Fibroblast of skin of left quadriceps (primary cell): ENCODE data around the gene OGG1.

ENCODE experiments used
- DNase-seq, 2 experiments: peaks; one replicate each; pipeline ENCODE4 v3.0.0-alpha.2; 2013; ENCODE audit warnings: low read depth in 2 of 2

The OGG1 gene

GRCh38 chr3:9727743-9728142 lies 22.0 kb upstream of the OGG1 start:
- DNase-seq, result no peak

GRCh38 chr3:9729419-9729818 lies 20.3 kb upstream of the OGG1 start:
- no peak for DNase-seq

- DNase-seq, result no peak
Measured at GRCh38 chr3:9730657-9731205, 19.0 kb upstream of the OGG1 start.

GRCh38 chr3:9731206-9732079 lies 18.3 kb upstream of the OGG1 start, which contains the start of gene BRPF1:
Gene BRPF1, plus strand, starts transcription at chr3:9731735. Its CDS starts 2,406 bp downstream, at chr3:9734141.
- peak; percentile 99 for DNase-seq

GRCh38 chr3:9732080-9732739 lies 17.5 kb upstream of the OGG1 start:
- DNase-seq, result no peak

GRCh38 chr3:9732740-9733115 lies 17.0 kb upstream of the OGG1 start:
- no peak for DNase-seq

GRCh38 chr3:9736831-9737230 lies 12.9 kb upstream of the OGG1 start:
- no peak for DNase-seq

GRCh38 chr3:9739181-9739580 lies 10.6 kb upstream of the OGG1 start:
- DNase-seq, result no peak

- no peak for DNase-seq
Measured at GRCh38 chr3:9742560-9742959, 7.2 kb upstream of the OGG1 start.

- DNase-seq, result no peak
Measured at GRCh38 chr3:9743548-9743947, 6.2 kb upstream of the OGG1 start.

GRCh38 chr3:9744162-9744561 lies 5.6 kb upstream of the OGG1 start:
- no peak for DNase-seq

- no peak for DNase-seq
Measured at GRCh38 chr3:9745521-9745920, 4.2 kb upstream of the OGG1 start.

- peak; percentile 40 for DNase-seq
Measured at GRCh38 chr3:9746330-9746729, 3.4 kb upstream of the OGG1 start.

- no peak for DNase-seq
Measured at GRCh38 chr3:9747267-9747666, 2.5 kb upstream of the OGG1 start.

- DNase-seq, result no peak
Measured at GRCh38 chr3:9748031-9748430, 1.7 kb upstream of the OGG1 start.

- no peak for DNase-seq
Measured at GRCh38 chr3:9749296-9749644, 482 bp upstream of the OGG1 start.

- no peak for DNase-seq
Measured at GRCh38 chr3:9750556-9751411, 1.0 kb downstream of the OGG1 start.

- DNase-seq, result no peak
Measured at GRCh38 chr3:9754678-9755077, 4.9 kb downstream of the OGG1 start.

GRCh38 chr3:9757427-9757826 lies 7.7 kb downstream of the OGG1 start:
- no peak for DNase-seq

- no peak for DNase-seq
Measured at GRCh38 chr3:9760779-9761505, 11.2 kb downstream of the OGG1 start.

- DNase-seq, result no peak
Measured at GRCh38 chr3:9761919-9762318, 12.2 kb downstream of the OGG1 start.
